Measurements from ENCODE around the gene WIPF2. TPM values are rescaled to one million over a fixed set of nuclear protein-coding genes. Genes with fewer than 3 reads are reported as not detected.

The WIPF2 gene
- total and polyA plus RNA-seq, 4 donors, result 10.6 to 34.5 (median 14.9) TPM

- 38 to 63% methylated on average over 4 of the region's 4 CpGs for WGBS, 2 donors
- Histone ChIP-seq H3K4me1 (ENCODE audit: control insufficient read depth in 5 of 5, insufficient read depth in 5 of 5, low read length in 5 of 5) (peaks cover 42 to 84% (median 61%) of the 10 kb centered on the region in 5 donors), H3K9me3 (ENCODE audit: control insufficient read depth in 4 of 4, insufficient read depth in 3 of 4, low read length in 3 of 4) (no peaks in the 10 kb centered on the region), H3K4me3 (peak overlapping the region; percentile 4), H3K36me3 (ENCODE audit: control insufficient read depth in 4 of 4, insufficient read depth in 4 of 4, low read length in 4 of 4) (peaks cover 0 to 3% (median 1%) of the 10 kb centered on the region in 4 donors), H3K27ac (ENCODE audit: low read depth in 1 of 2, low read length in 1 of 2) (peak overlapping the region; percentile 87 to 98), H3K9ac (ENCODE audit: insufficient read depth in 1 of 2, low read length in 2 of 2) (peak overlapping the region in 1 of 2 donors; percentile 15), H3K27me3 (ENCODE audit: control insufficient read depth in 3 of 3, insufficient read depth in 3 of 3, low read length in 2 of 3) (no peaks in the 10 kb centered on the region)
- TF ChIP-seq CTCF (IDR thresholded peaks at IDR 0.05; ENCODE audit: control extremely low read depth, extremely low read depth), result no peak
- ATAC-seq (ENCODE audit: insufficient read depth, low FRiP score) (no peak), DNase-seq (no peak)
These were observed 102.4 kb downstream of the WIPF2 start for GRCh38 chr17:40321524-40321929.

GRCh38 chr17:40321961-40322357, 102.9 kb downstream of the WIPF2 start:
- Histone ChIP-seq H3K27me3 (ENCODE audit: control insufficient read depth in 3 of 3, insufficient read depth in 3 of 3, low read length in 2 of 3) (no peaks in the 10 kb centered on the region), H3K4me1 (ENCODE audit: control insufficient read depth in 5 of 5, insufficient read depth in 5 of 5, low read length in 5 of 5) (peaks cover 45 to 83% (median 61%) of the 10 kb centered on the region in 5 donors), H3K9me3 (ENCODE audit: control insufficient read depth in 4 of 4, insufficient read depth in 3 of 4, low read length in 3 of 4) (no peaks in the 10 kb centered on the region), H3K36me3 (ENCODE audit: control insufficient read depth in 4 of 4, insufficient read depth in 4 of 4, low read length in 4 of 4) (peaks cover 0 to 4% (median 2%) of the 10 kb centered on the region in 4 donors), H3K4me3 (peak overlapping the region; percentile 53), H3K9ac (ENCODE audit: insufficient read depth in 1 of 2, low read length in 2 of 2) (peak overlapping the region in 1 of 2 donors; percentile 64), H3K27ac (ENCODE audit: low read depth in 1 of 2, low read length in 1 of 2) (peak overlapping the region; percentile 87 to 98)
- DNase-seq (peak in 2 of 3 donors; percentile 35 to 62), ATAC-seq (ENCODE audit: insufficient read depth, low FRiP score) (no peak)
- TF ChIP-seq CTCF (IDR thresholded peaks at IDR 0.05; ENCODE audit: control extremely low read depth, extremely low read depth), result no peak
- WGBS, 2 donors, result 4% methylated on average over 4 of the region's 4 CpGs

- TF ChIP-seq CTCF (IDR thresholded peaks at IDR 0.05; ENCODE audit: control extremely low read depth, extremely low read depth), result no peak
These were observed 103.5 kb downstream of the WIPF2 start for GRCh38 chr17:40322358-40323315.

More at GRCh38 chr17:40322358-40323315, 103.5 kb downstream of the WIPF2 start:
- Histone ChIP-seq H3K27me3 (ENCODE audit: control insufficient read depth in 3 of 3, insufficient read depth in 3 of 3, low read length in 2 of 3) (no peaks in the 10 kb centered on the region), H3K9me3 (ENCODE audit: control insufficient read depth in 4 of 4, insufficient read depth in 3 of 4, low read length in 3 of 4) (no peaks in the 10 kb centered on the region), H3K4me1 (ENCODE audit: control insufficient read depth in 5 of 5, insufficient read depth in 5 of 5, low read length in 5 of 5) (peaks cover 49 to 83% (median 63%) of the 10 kb centered on the region in 5 donors), H3K9ac (ENCODE audit: insufficient read depth in 1 of 2, low read length in 2 of 2) (peak overlapping the region; percentile 26 to 64), H3K4me3 (peak overlapping the region; percentile 53), H3K36me3 (ENCODE audit: control insufficient read depth in 4 of 4, insufficient read depth in 4 of 4, low read length in 4 of 4) (peaks cover 0 to 4% (median 2%) of the 10 kb centered on the region in 4 donors), H3K27ac (ENCODE audit: low read depth in 1 of 2, low read length in 1 of 2) (peak overlapping the region; percentile 87 to 98)
- ATAC-seq (ENCODE audit: insufficient read depth, low FRiP score), result peak; percentile 9
- 4 to 6% methylated on average over 19 of the region's 19 CpGs for WGBS, 2 donors
- DNase-seq, result peak; percentile 92 to 94 (median 93)
